GM12801 (cell line): ENCODE measurements around the gene VPS4B.

Source experiments
- TF ChIP-seq, protein P1 (sequence below): IDR thresholded peaks from one replicate; pipeline ENCODE4 v1.5.1; 2011; ENCODE audit warnings: control low read depth; ENCODE audit not compliant: insufficient read length; ENCODE audit errors: extremely low read depth

The VPS4B gene

DNA sequence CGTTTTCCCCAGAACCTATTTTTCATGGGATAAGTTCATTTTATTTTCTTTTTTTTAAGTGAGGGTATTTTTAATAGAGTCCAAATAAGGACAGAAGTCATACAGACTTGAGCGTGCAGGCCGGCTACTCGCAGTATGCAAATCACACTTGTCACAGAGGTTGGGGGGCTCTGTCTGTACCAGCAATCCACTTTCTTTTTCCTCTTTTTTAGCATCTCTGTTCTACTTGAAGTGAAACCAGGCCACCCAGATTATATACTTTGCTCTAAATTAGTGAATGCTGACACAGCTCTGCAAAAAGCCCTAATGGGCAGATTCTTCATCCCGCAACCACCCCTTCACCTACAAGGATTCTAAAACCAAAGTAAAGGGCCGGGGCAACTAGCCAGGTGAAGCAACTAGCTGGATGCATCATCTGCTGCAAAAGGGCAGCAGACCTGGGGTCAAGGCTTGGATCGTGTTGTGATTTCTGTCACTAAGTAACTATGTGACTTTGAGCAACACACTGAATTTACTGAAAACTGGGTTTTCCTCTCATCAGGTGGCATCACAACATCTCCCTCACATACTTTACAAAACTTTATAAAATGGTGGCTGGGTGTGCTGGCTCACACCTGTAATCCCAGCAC lies 73.7 kb downstream of the VPS4B start:
- TF ChIP-seq, protein P1, sequence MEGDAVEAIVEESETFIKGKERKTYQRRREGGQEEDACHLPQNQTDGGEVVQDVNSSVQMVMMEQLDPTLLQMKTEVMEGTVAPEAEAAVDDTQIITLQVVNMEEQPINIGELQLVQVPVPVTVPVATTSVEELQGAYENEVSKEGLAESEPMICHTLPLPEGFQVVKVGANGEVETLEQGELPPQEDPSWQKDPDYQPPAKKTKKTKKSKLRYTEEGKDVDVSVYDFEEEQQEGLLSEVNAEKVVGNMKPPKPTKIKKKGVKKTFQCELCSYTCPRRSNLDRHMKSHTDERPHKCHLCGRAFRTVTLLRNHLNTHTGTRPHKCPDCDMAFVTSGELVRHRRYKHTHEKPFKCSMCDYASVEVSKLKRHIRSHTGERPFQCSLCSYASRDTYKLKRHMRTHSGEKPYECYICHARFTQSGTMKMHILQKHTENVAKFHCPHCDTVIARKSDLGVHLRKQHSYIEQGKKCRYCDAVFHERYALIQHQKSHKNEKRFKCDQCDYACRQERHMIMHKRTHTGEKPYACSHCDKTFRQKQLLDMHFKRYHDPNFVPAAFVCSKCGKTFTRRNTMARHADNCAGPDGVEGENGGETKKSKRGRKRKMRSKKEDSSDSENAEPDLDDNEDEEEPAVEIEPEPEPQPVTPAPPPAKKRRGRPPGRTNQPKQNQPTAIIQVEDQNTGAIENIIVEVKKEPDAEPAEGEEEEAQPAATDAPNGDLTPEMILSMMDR, result no peak

DNA sequence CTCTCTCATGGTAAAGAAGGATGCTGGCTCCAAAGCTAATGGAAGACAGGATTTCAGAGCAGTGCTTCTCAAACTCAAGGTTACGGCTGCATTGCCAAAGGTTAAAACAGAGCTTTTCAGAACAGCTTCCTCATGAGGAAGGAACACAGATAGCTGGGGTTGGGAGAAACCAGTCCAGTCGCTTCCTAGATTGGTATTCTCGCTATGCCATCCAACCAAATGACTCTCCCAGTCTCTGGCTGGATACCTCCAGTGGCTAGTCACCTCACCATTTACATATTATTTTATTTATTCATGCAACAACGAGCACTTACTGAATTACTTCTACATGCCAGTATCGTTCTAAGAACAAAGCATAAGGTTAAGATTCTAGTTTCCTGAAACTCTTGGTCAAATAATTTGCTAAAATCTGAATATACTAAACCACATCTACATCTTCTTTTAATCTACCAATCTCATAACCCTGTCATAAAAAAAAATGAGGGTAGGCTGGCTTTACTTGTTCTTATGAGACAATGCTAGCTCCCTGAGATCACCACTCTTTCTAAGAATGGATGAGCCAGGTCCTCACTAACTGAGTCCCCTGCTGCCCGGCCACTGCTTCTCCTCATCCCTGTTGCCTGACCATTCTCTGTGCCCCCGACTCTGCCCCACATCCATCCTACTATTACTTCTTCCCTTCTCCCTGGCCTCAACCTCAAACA lies 75.6 kb downstream of the VPS4B start:
- TF ChIP-seq, protein P1, result no peak

DNA sequence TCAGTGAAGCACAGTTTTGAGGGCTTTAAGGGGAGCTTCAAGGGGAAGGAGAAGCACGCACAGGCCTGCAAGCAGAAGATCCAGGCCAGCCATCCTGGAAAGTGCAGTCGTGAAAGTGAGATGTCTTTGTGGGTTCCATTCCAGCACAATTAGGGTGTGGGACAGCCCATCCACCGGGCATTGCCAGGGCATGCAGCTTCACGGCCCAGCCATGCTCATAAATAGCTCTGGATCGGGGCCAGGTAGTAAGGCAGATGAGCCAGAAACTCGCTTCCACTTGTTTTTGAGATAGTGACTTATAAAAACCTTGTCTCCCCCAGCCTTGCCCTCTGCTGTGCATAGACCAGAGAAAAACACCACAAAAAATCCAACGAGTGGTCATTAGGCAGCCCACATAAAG lies 76.2 kb downstream of the VPS4B start:
- TF ChIP-seq, protein P1, result no peak

DNA sequence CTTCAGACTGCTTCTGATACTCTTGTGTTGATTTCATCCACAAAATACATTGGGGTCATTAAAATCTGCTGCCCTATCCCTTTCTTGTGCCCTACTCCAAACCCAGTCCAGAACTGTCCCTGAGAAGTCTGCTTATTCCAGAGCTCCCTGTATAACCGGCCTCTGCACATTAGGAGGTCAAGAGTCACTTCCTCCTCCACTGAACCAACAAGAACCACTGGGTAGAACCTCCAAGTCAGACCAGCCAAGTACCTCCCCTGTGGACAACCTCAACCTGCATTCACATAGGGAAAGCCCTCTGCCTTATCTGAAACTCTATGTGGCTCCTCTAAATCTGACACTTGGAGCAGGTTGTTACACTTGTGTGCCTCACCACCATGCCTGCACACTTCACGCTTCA lies 77.4 kb downstream of the VPS4B start:
- TF ChIP-seq, protein P1, result no peak

DNA sequence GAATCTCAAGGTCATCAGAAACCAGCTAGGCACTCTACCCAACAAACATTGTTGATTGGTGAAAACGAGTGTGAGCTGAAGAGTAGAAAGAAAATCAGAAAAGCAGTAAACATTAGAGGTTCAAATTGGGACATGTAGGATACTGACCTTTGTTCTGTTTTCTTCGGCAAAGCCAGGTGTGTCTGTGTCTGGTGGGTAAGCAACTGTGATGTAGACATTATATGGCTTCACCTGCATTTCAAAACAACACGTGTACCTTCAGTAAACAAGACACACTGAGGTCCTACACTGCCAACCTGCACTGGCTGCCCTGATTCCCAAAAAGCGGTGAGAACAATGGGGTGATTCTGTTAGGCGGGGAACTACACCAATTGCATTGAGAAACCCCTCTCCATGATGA lies 78.0 kb downstream of the VPS4B start:
- TF ChIP-seq, protein P1, result no peak

DNA sequence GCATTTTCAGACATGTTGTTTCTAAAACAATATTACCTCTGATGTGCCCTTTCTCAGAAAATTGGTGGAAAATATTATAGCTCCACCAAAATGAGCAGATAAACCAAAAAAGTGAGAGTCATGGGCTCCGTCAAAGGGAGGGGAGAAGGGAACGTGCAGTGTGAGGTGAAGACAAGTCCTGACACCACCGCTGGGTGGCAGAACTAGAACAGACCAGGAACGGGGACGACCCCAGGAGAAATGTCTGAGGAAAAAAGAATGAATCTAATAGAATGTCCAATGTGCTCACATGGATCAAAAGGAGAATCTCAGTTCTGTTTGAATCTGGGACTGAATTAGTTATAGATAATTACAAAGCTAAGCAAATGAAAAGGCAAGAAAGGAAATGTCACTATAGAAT lies 80.1 kb downstream of the VPS4B start:
- TF ChIP-seq, protein P1, result no peak

DNA sequence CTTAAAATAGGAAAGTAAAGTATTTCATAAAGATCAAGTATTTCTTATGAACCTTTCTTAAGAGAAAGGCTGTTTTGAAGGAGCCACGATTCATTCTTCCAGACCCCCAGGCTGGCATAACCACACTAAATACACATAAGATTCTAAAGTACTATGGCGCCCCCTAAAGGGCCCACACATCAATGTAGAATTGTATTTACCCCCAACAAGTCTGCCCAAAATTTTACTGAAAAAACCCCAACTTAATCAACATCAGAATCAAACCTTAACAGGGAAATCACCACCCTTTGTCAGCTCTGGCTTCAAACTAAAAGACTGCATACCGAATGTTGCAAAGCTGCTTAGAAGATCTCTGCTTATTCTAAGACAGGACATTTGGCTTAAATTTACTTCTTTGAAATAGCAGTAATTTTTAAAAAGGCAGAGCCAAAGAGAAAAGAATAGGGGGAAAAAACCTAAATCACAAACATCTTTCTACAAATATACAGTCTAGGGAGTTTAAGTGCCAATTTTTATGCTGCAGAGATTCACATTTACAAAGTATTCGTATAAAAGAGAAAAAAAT lies 82.3 kb downstream of the VPS4B start:
- TF ChIP-seq, protein P1, result no peak
